ENCODE measurements around the gene SMARCC1.

The SMARCC1 gene

GRCh38 chr3:47630810-47631209 is 150.9 kb downstream of the SMARCC1 start:
- no peak for DNase-seq (ENCODE audit: low read depth)

GRCh38 chr3:47629770-47630169 is 151.9 kb downstream of the SMARCC1 start:
- no peak for DNase-seq (ENCODE audit: low read depth)

GRCh38 chr3:47628426-47628825 is 153.3 kb downstream of the SMARCC1 start:
- DNase-seq (ENCODE audit: low read depth) = no peak

- no peak for DNase-seq (ENCODE audit: low read depth)
Measured at GRCh38 chr3:47622671-47623461, 158.8 kb downstream of the SMARCC1 start.

GRCh38 chr3:47617086-47618010 is 164.3 kb downstream of the SMARCC1 start:
- peak; percentile 46 for DNase-seq (ENCODE audit: low read depth)

- no peak for DNase-seq (ENCODE audit: low read depth)
Measured at GRCh38 chr3:47614788-47615187, 166.9 kb downstream of the SMARCC1 start.

- DNase-seq (ENCODE audit: low read depth) = no peak
Measured at GRCh38 chr3:47613722-47614121, 168.0 kb downstream of the SMARCC1 start.

GRCh38 chr3:47612879-47613278 is 168.8 kb downstream of the SMARCC1 start:
- no peak for DNase-seq (ENCODE audit: low read depth)

GRCh38 chr3:47612178-47612577 is 169.5 kb downstream of the SMARCC1 start:
- peak; percentile 89 for DNase-seq (ENCODE audit: low read depth)

GRCh38 chr3:47611576-47611975 is 170.1 kb downstream of the SMARCC1 start:
- DNase-seq (ENCODE audit: low read depth) = no peak

GRCh38 chr3:47610583-47610982 is 171.1 kb downstream of the SMARCC1 start:
- DNase-seq (ENCODE audit: low read depth) = no peak

- no peak for DNase-seq (ENCODE audit: low read depth)
Measured at GRCh38 chr3:47607335-47607734, 174.4 kb downstream of the SMARCC1 start.

- DNase-seq (ENCODE audit: low read depth) = no peak
Measured at GRCh38 chr3:47606165-47606564, 175.5 kb downstream of the SMARCC1 start.

- peak; percentile 64 for DNase-seq (ENCODE audit: low read depth)
Measured at GRCh38 chr3:47605652-47606051, 176.0 kb downstream of the SMARCC1 start.

GRCh38 chr3:47604145-47604544 is 177.5 kb downstream of the SMARCC1 start:
- no peak for DNase-seq (ENCODE audit: low read depth)

- DNase-seq (ENCODE audit: low read depth) = no peak
Measured at GRCh38 chr3:47603332-47603731, 178.4 kb downstream of the SMARCC1 start.

- DNase-seq (ENCODE audit: low read depth) = no peak
Measured at GRCh38 chr3:47601281-47601680, 180.4 kb downstream of the SMARCC1 start.

- DNase-seq (ENCODE audit: low read depth) = no peak
Measured at GRCh38 chr3:47594792-47595191, 186.9 kb downstream of the SMARCC1 start.

GRCh38 chr3:47592066-47592795 is 189.5 kb downstream of the SMARCC1 start:
- no peak for DNase-seq (ENCODE audit: low read depth)

GRCh38 chr3:47590216-47590615 is 191.5 kb downstream of the SMARCC1 start:
- DNase-seq (ENCODE audit: low read depth) = no peak

GRCh38 chr3:47588587-47588986 is 193.1 kb downstream of the SMARCC1 start:
- no peak for DNase-seq (ENCODE audit: low read depth)

- no peak for DNase-seq (ENCODE audit: low read depth)
Measured at GRCh38 chr3:47588053-47588452, 193.6 kb downstream of the SMARCC1 start.
